ENCODE measurements around the gene SRGAP2B.
"Not testable (repeated sequence)": the region's sequence is repeated elsewhere in the genome, so short reads cannot be mapped to it uniquely, and the experiment has no call there.

DNA sequence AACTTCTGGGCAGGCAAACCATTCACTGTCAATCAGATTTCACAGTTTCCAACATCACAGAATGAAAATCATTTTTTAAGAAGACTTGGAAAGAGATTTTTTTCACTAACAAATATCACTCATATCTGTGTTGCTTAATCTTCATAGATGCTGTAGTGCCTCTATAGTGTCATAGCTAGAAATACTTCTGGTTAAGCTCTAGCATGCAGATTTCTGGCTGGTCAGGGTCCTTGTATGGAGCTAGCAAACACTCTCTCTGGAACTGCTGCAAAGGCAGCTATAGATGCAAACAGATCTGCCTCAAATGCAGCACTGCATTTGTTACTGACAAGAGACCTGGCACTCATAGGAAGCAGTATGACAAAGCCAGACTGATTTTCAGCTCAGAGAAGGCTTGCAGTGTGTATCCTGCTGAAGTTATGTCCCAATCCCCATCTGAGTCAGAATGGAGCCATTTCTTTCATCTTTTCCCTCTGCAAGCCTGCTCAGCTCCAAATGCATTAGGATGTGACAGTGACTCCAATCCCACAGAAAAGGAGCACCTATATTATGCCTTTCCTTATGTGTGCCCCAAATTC, 99.2 kb downstream of the SRGAP2B start:
- TF ChIP-seq POLR2A (IDR thresholded peaks at IDR 0.05; ENCODE audit: low read length); GATA1 (IDR thresholded peaks at IDR 0.05; ENCODE audit: low read depth, low read length): not testable (repeated sequence)

Measured in erythroblast (primary cell).